Right hindlimb (tissue), 1 donor: ENCODE measurements around the gene PRR32.
"Not testable (repeated sequence)": the region's sequence is repeated elsewhere in the genome, so short reads cannot be mapped to it uniquely, and the experiment has no call there.

Experiments
- DNase-seq: peaks from one replicate; pipeline ENCODE4 v3.0.0-alpha.2; 2018

PRR32 gene

GRCh38 chrX:126819429-126819828 is at the start of gene PRR32:
PRR32 (plus strand) TSS chrX:126819729; CDS start chrX:126819844, 115 bp downstream.
- no peak for DNase-seq

GRCh38 chrX:126770179-126770578 is 49.4 kb upstream of the PRR32 start:
- DNase-seq = no peak

- no peak for DNase-seq
Measured at GRCh38 chrX:126785539-126785938, 34.0 kb upstream of the PRR32 start.

- DNase-seq = no peak
Measured at GRCh38 chrX:126799059-126799458, 20.5 kb upstream of the PRR32 start.

GRCh38 chrX:126806784-126807183 is 12.7 kb upstream of the PRR32 start:
- DNase-seq = not testable (repeated sequence)

GRCh38 chrX:126815806-126816205 is 3.7 kb upstream of the PRR32 start:
- DNase-seq = no peak

- DNase-seq = no peak
Measured at GRCh38 chrX:126820700-126821420, 1.3 kb downstream of the PRR32 start.

- no peak for DNase-seq
Measured at GRCh38 chrX:126824338-126825007, 4.9 kb downstream of the PRR32 start.

GRCh38 chrX:126825566-126826193 is 6.2 kb downstream of the PRR32 start:
- no peak for DNase-seq

- DNase-seq = no peak
Measured at GRCh38 chrX:126836186-126836585, 16.7 kb downstream of the PRR32 start.

GRCh38 chrX:126847143-126847542 is 27.6 kb downstream of the PRR32 start:
- no peak for DNase-seq

- no peak for DNase-seq
Measured at GRCh38 chrX:126855839-126856524, 36.5 kb downstream of the PRR32 start.
